ENCODE measurements around the gene PINK1. TPM values are rescaled to one million over a fixed set of nuclear protein-coding genes. Genes with fewer than 3 reads are reported as not detected.

Gene PINK1
- polyA plus RNA-seq, 1 donor (not counting 4 experiments of a cell fraction or from before 2014, with no cell fraction given) = 44.6 TPM

DNA sequence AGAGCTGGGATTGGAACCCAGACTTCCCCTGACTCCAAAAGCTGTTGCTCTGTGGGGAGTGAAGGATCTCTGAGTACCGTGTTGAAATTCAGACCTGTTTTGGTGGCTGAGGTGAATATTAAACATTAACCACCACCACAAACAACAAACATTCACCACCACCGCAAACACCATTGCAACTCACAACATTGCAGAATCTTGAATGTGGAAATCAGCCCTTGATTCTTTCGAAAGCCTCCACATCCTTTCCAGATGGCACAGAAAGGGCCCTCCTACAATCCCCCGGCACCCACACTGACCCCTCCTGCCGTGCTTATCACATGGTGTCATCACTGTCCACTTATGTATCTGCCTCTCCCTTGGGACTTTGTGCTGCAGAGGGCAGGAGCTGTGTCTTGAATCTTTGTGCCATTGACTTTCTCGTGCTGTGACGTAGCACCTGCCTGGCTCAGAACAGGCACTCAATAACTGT is 42.9 kb upstream of the PINK1 start:
- H3K27me3 ChIP-seq (ENCODE audit: control insufficient read depth, extremely low read depth, insufficient read depth, low read length) = no peaks in the 10 kb centered on the region
- H4K20me1 ChIP-seq (ENCODE audit: control insufficient read depth, extremely low read depth, insufficient read depth, low read length) = no peaks in the 10 kb centered on the region
- peak overlapping the region; percentile 81 for H3K9ac ChIP-seq (ENCODE audit: control insufficient read depth, extremely low read depth, insufficient read depth, low read length)
- peaks cover 16% of the 10 kb centered on the region for H3K4me1 ChIP-seq (ENCODE audit: control insufficient read depth, extremely low read depth, insufficient read depth, low read length)
- H3K9me1 ChIP-seq (ENCODE audit: control insufficient read depth, extremely low read depth, insufficient read depth, low read length) = no peaks in the 10 kb centered on the region
- DNase-seq (ENCODE audit: low read depth, low spot score) (no peak), FAIRE-seq (no peak)
- no peaks in the 10 kb centered on the region for H3K9me3 ChIP-seq (ENCODE audit: control insufficient read depth, low read depth, low read length)
- H3K4me3 ChIP-seq (ENCODE audit: control insufficient read depth in 2 of 3, extremely low read depth in 1 of 3, insufficient read depth in 2 of 3, low read depth in 1 of 3, low read length in 3 of 3) = peak overlapping the region in 2 of 3 experiments; percentile 62 to 83
- peaks cover 37% of the 10 kb centered on the region for H3K79me2 ChIP-seq (ENCODE audit: control insufficient read depth, insufficient read depth, low read length)
- H3K4me2 ChIP-seq (ENCODE audit: control insufficient read depth, extremely low read depth, insufficient read depth, low read depth, low read length) = peak overlapping the region; percentile 98
- no peak overlapping the region for H2AFZ ChIP-seq (ENCODE audit: control insufficient read depth, low read length)
- H3K36me3 ChIP-seq (ENCODE audit: control insufficient read depth in 2 of 2, extremely low read depth in 1 of 2, insufficient read depth in 2 of 2, low read length in 2 of 2) = peaks cover 4 to 9% of the 10 kb centered on the region in 2 experiments
- H3K27ac ChIP-seq (ENCODE audit: control insufficient read depth, insufficient read depth, low read length) = no peak overlapping the region
- dilution Hi-C loops (cut with MboI; ENCODE audit: extremely low pct_ligation_motif_present, low sequenced_read_pairs) = no loop called here
- no peak for TF ChIP-seq EZH2 (IDR thresholded peaks at IDR 0.05; ENCODE audit: low read length)
- TF ChIP-seq, protein P1, sequence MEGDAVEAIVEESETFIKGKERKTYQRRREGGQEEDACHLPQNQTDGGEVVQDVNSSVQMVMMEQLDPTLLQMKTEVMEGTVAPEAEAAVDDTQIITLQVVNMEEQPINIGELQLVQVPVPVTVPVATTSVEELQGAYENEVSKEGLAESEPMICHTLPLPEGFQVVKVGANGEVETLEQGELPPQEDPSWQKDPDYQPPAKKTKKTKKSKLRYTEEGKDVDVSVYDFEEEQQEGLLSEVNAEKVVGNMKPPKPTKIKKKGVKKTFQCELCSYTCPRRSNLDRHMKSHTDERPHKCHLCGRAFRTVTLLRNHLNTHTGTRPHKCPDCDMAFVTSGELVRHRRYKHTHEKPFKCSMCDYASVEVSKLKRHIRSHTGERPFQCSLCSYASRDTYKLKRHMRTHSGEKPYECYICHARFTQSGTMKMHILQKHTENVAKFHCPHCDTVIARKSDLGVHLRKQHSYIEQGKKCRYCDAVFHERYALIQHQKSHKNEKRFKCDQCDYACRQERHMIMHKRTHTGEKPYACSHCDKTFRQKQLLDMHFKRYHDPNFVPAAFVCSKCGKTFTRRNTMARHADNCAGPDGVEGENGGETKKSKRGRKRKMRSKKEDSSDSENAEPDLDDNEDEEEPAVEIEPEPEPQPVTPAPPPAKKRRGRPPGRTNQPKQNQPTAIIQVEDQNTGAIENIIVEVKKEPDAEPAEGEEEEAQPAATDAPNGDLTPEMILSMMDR (optimal IDR thresholded peaks at IDR 0.05 in 1 of 3, IDR thresholded peaks at IDR 0.05 in 1 of 3, conservative IDR thresholded peaks at IDR 0.05 in 1 of 3; ENCODE audit: extremely low read depth in 1 of 3, insufficient read depth in 2 of 3, low read length in 3 of 3) = no peak

DNA sequence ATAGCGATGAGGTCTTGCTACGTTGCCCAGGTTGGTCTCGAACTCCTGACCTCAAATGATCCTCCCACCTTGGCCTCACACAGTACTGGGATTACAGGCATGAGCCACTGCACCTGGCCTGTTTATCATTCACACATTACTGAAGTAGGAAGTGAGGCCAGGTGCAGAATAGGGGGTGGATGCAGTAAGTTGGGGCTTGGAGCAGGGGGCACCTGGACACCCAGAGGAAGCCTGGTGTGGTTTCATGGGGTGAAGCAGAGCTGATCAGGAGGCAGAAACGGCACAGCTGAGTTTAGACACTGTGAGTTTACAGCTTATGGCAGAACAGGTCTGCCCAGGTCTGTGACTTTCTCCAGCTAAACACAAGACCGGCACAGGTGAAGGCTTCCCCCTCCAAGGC is 39.5 kb upstream of the PINK1 start:
- dilution Hi-C loops (cut with MboI; ENCODE audit: extremely low pct_ligation_motif_present, low sequenced_read_pairs) = no loop called here
- Histone ChIP-seq H3K27ac (ENCODE audit: control insufficient read depth, insufficient read depth, low read length) (no peak overlapping the region), H3K4me3 (ENCODE audit: control insufficient read depth in 2 of 3, extremely low read depth in 1 of 3, insufficient read depth in 2 of 3, low read depth in 1 of 3, low read length in 3 of 3) (no peak overlapping the region), H3K9ac (ENCODE audit: control insufficient read depth, extremely low read depth, insufficient read depth, low read length) (no peak overlapping the region), H3K79me2 (ENCODE audit: control insufficient read depth, insufficient read depth, low read length) (peaks cover 37% of the 10 kb centered on the region), H3K36me3 (ENCODE audit: control insufficient read depth in 2 of 2, extremely low read depth in 1 of 2, insufficient read depth in 2 of 2, low read length in 2 of 2) (peaks cover 4 to 9% of the 10 kb centered on the region in 2 experiments), H3K27me3 (ENCODE audit: control insufficient read depth, extremely low read depth, insufficient read depth, low read length) (no peaks in the 10 kb centered on the region), H2AFZ (ENCODE audit: control insufficient read depth, low read length) (no peak overlapping the region), H3K9me1 (ENCODE audit: control insufficient read depth, extremely low read depth, insufficient read depth, low read length) (no peaks in the 10 kb centered on the region), H3K9me3 (ENCODE audit: control insufficient read depth, low read depth, low read length) (no peaks in the 10 kb centered on the region), H3K4me2 (ENCODE audit: control insufficient read depth, extremely low read depth, insufficient read depth, low read depth, low read length) (no peak overlapping the region), H4K20me1 (ENCODE audit: control insufficient read depth, extremely low read depth, insufficient read depth, low read length) (no peaks in the 10 kb centered on the region), H3K4me1 (ENCODE audit: control insufficient read depth, extremely low read depth, insufficient read depth, low read length) (peaks cover 12% of the 10 kb centered on the region)
- FAIRE-seq (no peak), DNase-seq (ENCODE audit: low read depth, low spot score) (no peak)
- TF ChIP-seq, protein P1 (optimal IDR thresholded peaks at IDR 0.05 in 1 of 3, IDR thresholded peaks at IDR 0.05 in 1 of 3, conservative IDR thresholded peaks at IDR 0.05 in 1 of 3; ENCODE audit: extremely low read depth in 1 of 3, insufficient read depth in 2 of 3, low read length in 3 of 3) = no peak

Measured in keratinocyte (primary cell).